ENCODE results near the gene BCL2L13.

DNA sequence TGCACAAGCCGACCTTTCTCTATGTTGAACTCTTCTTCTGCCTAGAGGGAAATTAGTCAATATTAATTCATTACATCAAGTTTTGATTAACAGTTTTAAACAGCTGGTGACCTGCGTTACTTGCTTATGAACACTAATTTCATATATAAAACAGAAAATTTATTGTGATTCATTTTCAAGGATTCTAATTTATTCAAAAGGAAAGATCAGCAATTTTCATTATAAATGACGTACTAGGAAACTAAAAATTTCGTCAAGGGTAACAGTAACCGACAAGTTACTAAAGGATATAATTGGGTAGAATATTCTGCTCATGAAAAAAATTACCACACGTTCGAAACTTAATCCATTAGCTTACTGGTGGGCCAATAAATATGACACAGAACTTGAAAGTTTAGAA lies 25.3 kb upstream of the BCL2L13 start:
- TF ChIP-seq, protein P1, sequence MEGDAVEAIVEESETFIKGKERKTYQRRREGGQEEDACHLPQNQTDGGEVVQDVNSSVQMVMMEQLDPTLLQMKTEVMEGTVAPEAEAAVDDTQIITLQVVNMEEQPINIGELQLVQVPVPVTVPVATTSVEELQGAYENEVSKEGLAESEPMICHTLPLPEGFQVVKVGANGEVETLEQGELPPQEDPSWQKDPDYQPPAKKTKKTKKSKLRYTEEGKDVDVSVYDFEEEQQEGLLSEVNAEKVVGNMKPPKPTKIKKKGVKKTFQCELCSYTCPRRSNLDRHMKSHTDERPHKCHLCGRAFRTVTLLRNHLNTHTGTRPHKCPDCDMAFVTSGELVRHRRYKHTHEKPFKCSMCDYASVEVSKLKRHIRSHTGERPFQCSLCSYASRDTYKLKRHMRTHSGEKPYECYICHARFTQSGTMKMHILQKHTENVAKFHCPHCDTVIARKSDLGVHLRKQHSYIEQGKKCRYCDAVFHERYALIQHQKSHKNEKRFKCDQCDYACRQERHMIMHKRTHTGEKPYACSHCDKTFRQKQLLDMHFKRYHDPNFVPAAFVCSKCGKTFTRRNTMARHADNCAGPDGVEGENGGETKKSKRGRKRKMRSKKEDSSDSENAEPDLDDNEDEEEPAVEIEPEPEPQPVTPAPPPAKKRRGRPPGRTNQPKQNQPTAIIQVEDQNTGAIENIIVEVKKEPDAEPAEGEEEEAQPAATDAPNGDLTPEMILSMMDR (conservative IDR thresholded peaks at IDR 0.05 in 1 of 2, IDR thresholded peaks at IDR 0.05 in 1 of 2; ENCODE audit: extremely low read depth in 1 of 2, insufficient read depth in 1 of 2, low read depth in 1 of 2, low read length in 2 of 2) = no peak
- no peak for TF ChIP-seq EZH2 (IDR thresholded peaks at IDR 0.05; ENCODE audit: borderline replicate concordance, low read length)
